GM23248 (cell line): Measurements from ENCODE around the gene CDIP1.

ENCODE experiments used
- EZH2 ChIP-seq: fragments of 200-600 bp; sonication (generic); IDR thresholded peaks from 2 replicates; pipeline ENCODE4 v1.6.1; 2018; ENCODE audit warnings: antibody characterized with exemption, mild to moderate bottlenecking; ENCODE audit not compliant: insufficient read depth, poor library complexity, severe bottlenecking
- EZH2phosphoT487 ChIP-seq: fragments of 200-600 bp; sonication (generic); IDR thresholded peaks from 2 replicates; pipeline ENCODE4 v1.6.1; 2018; ENCODE audit warnings: antibody characterized with exemption, moderate library complexity, mild to moderate bottlenecking, low read depth; ENCODE audit not compliant: insufficient read depth

- TF ChIP-seq EZH2: no peak
- TF ChIP-seq EZH2phosphoT487: no peak
These were observed 36.5 kb upstream of the CDIP1 start for GRCh38 chr16:4574919-4575705.
